NCI-H1694 treated with DMSO at 0.1 percent for 48 hours (cell line): ENCODE data around the gene DNAL1.

Experiments used
- DNase-seq: peaks from one replicate; lab custom pipeline; 2025; lab: John Stamatoyannopoulos, UW

Gene DNAL1

DNA sequence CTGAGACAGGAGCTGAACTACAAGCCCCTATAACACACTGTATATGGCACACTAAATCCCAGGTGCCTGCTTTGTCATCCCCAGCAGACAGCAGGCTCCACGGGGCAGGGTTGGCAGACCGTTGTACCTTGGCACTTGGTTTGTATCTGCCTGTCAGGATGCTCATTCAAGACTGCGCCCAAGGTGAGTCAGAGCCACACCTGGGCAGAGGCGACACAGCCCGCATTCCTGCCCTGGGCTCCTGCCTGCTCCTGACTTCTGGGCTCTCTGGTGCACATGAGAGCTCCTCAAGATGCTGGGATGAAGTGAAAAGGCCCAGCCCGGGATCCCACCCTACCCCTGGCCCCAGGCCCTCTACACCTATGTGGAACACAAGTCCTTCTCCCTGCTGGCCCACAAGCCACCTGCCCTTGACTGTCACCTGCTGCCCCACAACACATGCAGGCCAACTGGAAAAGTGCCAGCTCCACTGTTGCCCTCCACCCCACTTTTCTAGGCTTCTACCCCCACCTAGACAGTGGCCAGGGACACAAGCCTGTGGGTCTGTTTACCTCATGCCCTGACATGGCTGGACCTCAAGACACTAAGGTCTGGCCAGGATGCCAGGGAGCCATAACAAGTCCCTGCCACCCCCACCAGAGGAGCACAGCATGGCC lies 100.2 kb downstream of the DNAL1 start:
- DNase-seq: no peak

- DNase-seq: no peak
These were observed 101.1 kb downstream of the DNAL1 start for GRCh38 chr14:73745571-73746519.

GRCh38 chr14:73746520-73747378 lies 102.0 kb downstream of the DNAL1 start:
- DNase-seq: no peak

- no peak for DNase-seq
These were observed 102.8 kb downstream of the DNAL1 start for GRCh38 chr14:73747379-73748211.

- no peak for DNase-seq
These were observed 104.1 kb downstream of the DNAL1 start for GRCh38 chr14:73748858-73749357.

DNA sequence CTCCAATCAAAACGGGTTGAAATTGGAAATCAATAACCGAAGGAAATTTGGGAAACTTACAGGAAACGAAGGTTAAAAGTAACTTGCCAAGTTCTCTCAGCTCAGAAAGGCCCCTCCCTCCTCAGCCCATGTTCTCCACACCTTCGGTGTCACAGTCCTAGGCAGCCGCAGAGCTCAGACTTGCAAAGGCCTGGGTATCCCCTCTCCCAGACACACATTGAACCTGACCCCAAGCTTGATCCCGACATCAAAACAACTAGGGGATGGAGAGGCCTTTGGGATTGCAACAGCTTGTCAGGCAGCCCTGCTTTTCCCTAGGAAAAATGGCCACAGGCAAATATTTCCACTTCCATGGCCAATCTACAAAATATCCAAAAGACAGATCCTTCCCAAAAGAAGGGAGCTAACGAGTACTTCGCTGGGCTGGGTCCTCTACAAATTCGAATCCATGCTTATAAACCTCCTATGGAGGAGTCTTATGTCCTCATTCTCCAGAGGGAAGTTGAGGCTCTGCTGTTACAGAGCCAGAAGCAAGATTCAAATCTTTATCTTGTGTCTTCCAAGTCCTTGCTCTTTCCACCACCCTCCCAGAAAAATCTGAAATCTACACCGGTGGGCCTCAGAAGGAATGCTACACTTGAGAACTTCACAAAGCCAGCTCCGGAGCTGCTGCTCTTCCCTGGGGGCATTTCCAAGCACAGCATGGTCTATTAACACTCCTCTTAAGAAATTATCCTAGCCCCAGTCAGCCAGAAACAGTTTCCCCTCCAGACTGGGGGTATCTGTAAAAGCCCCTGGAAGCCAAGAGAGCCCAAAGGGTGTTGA lies 105.1 kb downstream of the DNAL1 start:
- DNase-seq: no peak

- peak; percentile 34 for DNase-seq
These were observed 105.7 kb downstream of the DNAL1 start for GRCh38 chr14:73750531-73750901.

GRCh38 chr14:73751157-73751691 lies 106.4 kb downstream of the DNAL1 start:
- no peak for DNase-seq

- DNase-seq: peak; percentile 54
These were observed 107.7 kb downstream of the DNAL1 start for GRCh38 chr14:73752297-73752992.
